Stimulated activated CD8-positive, alpha-beta memory T cell treated with anti-CD3 and anti-CD28 coated beads, Interleukin-4, amount 100 ng/mL, for 24 hours (primary cell): ENCODE data around the gene NEDD4L.

Source experiments
- DNase-seq: peaks from one replicate; pipeline ENCODE4 v3.0.0-alpha.2; 2020; ENCODE audit warnings: low read depth

Gene NEDD4L

GRCh38 chr18:58290116-58290695 is 246.2 kb downstream of the NEDD4L start:
- no peak for DNase-seq

- DNase-seq, result no peak
Measured at GRCh38 chr18:58291131-58291530, 247.1 kb downstream of the NEDD4L start.

GRCh38 chr18:58292638-58293037 is 248.6 kb downstream of the NEDD4L start:
- DNase-seq, result no peak

- DNase-seq, result no peak
Measured at GRCh38 chr18:58297198-58297597, 253.2 kb downstream of the NEDD4L start.

- DNase-seq, result no peak
Measured at GRCh38 chr18:58298251-58299134, 254.5 kb downstream of the NEDD4L start.

GRCh38 chr18:58299135-58299473 is 255.1 kb downstream of the NEDD4L start:
- no peak for DNase-seq

- DNase-seq, result no peak
Measured at GRCh38 chr18:58299936-58300335, 255.9 kb downstream of the NEDD4L start.

- DNase-seq, result no peak
Measured at GRCh38 chr18:58300867-58301266, 256.8 kb downstream of the NEDD4L start.

- DNase-seq, result no peak
Measured at GRCh38 chr18:58302811-58303210, 258.8 kb downstream of the NEDD4L start.

- DNase-seq, result no peak
Measured at GRCh38 chr18:58303363-58303762, 259.3 kb downstream of the NEDD4L start.

GRCh38 chr18:58305792-58306191 is 261.8 kb downstream of the NEDD4L start:
- no peak for DNase-seq

- DNase-seq, result no peak
Measured at GRCh38 chr18:58307441-58307840, 263.4 kb downstream of the NEDD4L start.

- no peak for DNase-seq
Measured at GRCh38 chr18:58308463-58308862, 264.4 kb downstream of the NEDD4L start.

- DNase-seq, result no peak
Measured at GRCh38 chr18:58309099-58309498, 265.1 kb downstream of the NEDD4L start.

GRCh38 chr18:58309610-58310239 is 265.7 kb downstream of the NEDD4L start:
- DNase-seq, result no peak

GRCh38 chr18:58310517-58310916 is 266.5 kb downstream of the NEDD4L start:
- DNase-seq, result peak; percentile 12

- no peak for DNase-seq
Measured at GRCh38 chr18:58311390-58311789, 267.4 kb downstream of the NEDD4L start.

- no peak for DNase-seq
Measured at GRCh38 chr18:58313491-58314032, 269.5 kb downstream of the NEDD4L start.

- DNase-seq, result no peak
Measured at GRCh38 chr18:58314284-58314683, 270.3 kb downstream of the NEDD4L start.

GRCh38 chr18:58315041-58315440 is 271.0 kb downstream of the NEDD4L start:
- no peak for DNase-seq

GRCh38 chr18:58315739-58316215 is 271.8 kb downstream of the NEDD4L start:
- no peak for DNase-seq

- DNase-seq, result no peak
Measured at GRCh38 chr18:58316396-58317342, 272.6 kb downstream of the NEDD4L start.
